ENCODE data around the gene RABGAP1L.

DNA sequence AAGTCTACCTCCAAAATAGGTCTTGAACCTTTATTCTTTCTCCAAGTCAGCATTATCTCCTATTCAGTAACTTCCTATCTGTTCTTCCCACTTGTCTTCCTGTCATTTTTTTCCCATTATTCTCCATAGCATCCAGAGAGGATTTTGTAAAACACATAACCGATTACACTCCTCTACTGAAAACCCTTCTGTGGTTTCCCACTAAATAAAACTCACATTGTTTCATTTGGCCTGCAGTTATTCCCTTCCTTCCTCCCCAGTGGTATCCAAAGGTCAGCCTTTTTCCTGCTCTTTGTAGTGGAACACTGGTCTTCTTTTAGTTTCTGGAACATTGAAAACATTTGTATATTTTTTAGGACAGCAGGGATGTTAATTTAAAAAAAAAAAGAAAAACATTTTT lies 554.5 kb downstream of the RABGAP1L start:
- TF ChIP-seq, protein P1, sequence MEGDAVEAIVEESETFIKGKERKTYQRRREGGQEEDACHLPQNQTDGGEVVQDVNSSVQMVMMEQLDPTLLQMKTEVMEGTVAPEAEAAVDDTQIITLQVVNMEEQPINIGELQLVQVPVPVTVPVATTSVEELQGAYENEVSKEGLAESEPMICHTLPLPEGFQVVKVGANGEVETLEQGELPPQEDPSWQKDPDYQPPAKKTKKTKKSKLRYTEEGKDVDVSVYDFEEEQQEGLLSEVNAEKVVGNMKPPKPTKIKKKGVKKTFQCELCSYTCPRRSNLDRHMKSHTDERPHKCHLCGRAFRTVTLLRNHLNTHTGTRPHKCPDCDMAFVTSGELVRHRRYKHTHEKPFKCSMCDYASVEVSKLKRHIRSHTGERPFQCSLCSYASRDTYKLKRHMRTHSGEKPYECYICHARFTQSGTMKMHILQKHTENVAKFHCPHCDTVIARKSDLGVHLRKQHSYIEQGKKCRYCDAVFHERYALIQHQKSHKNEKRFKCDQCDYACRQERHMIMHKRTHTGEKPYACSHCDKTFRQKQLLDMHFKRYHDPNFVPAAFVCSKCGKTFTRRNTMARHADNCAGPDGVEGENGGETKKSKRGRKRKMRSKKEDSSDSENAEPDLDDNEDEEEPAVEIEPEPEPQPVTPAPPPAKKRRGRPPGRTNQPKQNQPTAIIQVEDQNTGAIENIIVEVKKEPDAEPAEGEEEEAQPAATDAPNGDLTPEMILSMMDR (IDR thresholded peaks at IDR 0.05) = no peak
- no peak for TF ChIP-seq POLR2AphosphoS5 (IDR thresholded peaks at IDR 0.05)
